ENCODE measurements around the gene NAA25. TPM values are rescaled to one million over a fixed set of nuclear protein-coding genes. Genes with fewer than 3 reads are reported as not detected.
"Not testable (repeated sequence)": the region's sequence is repeated elsewhere in the genome, so short reads cannot be mapped to it uniquely, and the experiment has no call there.

The NAA25 gene
- total RNA-seq, 2 experiments from 2014 or later = 27.5 to 31.2 TPM

- Mint-ChIP-seq H3K27me3 (ENCODE audit: low read depth) (peaks cover 3% of the 10 kb centered on the region), H3K27ac (peak overlapping the region; percentile 60), H3K4me1 (ENCODE audit: low read depth) (peaks cover 13% of the 10 kb centered on the region), H3K36me3 (ENCODE audit: low read depth) (no peaks in the 10 kb centered on the region), H3K4me3 (no peak overlapping the region), H3K9me3 (ENCODE audit: insufficient read depth) (no peaks in the 10 kb centered on the region)
- ATAC-seq = no peak
- CTCF ChIA-PET = no interaction called here
- POLR2A ChIA-PET = interaction anchor here (11.2 kb wide), 1 partner anchor 10 kb away, joined by 146 read pairs; the partner anchor contains the start of gene TRAFD1
- DNase-seq = no peak
These were observed 6.9 kb upstream of the NAA25 start for GRCh38 chr12:112115259-112116045.

- H3K4me1 Mint-ChIP-seq (ENCODE audit: low read depth) = peaks cover 25% of the 10 kb centered on the region
- H3K9me3 Mint-ChIP-seq (ENCODE audit: insufficient read depth) = no peaks in the 10 kb centered on the region
- no peak overlapping the region for H3K27ac Mint-ChIP-seq
- H3K4me3 Mint-ChIP-seq = no peak overlapping the region
- POLR2A ChIA-PET = interaction anchor here (1.0 to 11.2 kb wide), 2 partner anchors 12 to 13 kb away, joined by 3 to 146 read pairs; partner anchors contain the start of gene TRAFD1
- CTCF ChIA-PET = interaction anchor here (1.2 to 1.6 kb wide), 2 partner anchors 13 to 18 kb away, joined by 3 to 6 read pairs; partner anchors contain the start of gene TRAFD1
- DNase-seq = no peak
- no peak for ATAC-seq
- H3K36me3 Mint-ChIP-seq (ENCODE audit: low read depth) = peaks cover 4% of the 10 kb centered on the region
- H3K27me3 Mint-ChIP-seq (ENCODE audit: low read depth) = no peaks in the 10 kb centered on the region
These were observed 4.0 kb upstream of the NAA25 start for GRCh38 chr12:112112409-112113133.

GRCh38 chr12:112111931-112112330 is 3.3 kb upstream of the NAA25 start:
- DNase-seq = no peak
- POLR2A ChIA-PET = interaction anchor here (1.0 to 11.2 kb wide), 2 partner anchors 13 kb away, joined by 3 to 146 read pairs; partner anchors contain the start of gene TRAFD1
- Mint-ChIP-seq H3K27me3 (ENCODE audit: low read depth) (no peaks in the 10 kb centered on the region), H3K27ac (no peak overlapping the region), H3K4me1 (ENCODE audit: low read depth) (peaks cover 28% of the 10 kb centered on the region), H3K36me3 (ENCODE audit: low read depth) (peaks cover 8% of the 10 kb centered on the region), H3K4me3 (no peak overlapping the region), H3K9me3 (ENCODE audit: insufficient read depth) (no peaks in the 10 kb centered on the region)
- CTCF ChIA-PET = interaction anchor here (1.2 to 1.6 kb wide), 2 partner anchors 13 to 19 kb away, joined by 3 to 6 read pairs; partner anchors contain the start of gene TRAFD1
- ATAC-seq = no peak

GRCh38 chr12:112110787-112111662 is 2.4 kb upstream of the NAA25 start:
- H3K27ac Mint-ChIP-seq = peak overlapping the region; percentile 52
- not testable (repeated sequence) for DNase-seq; ATAC-seq; H3K27me3 Mint-ChIP-seq (ENCODE audit: low read depth); H3K9me3 Mint-ChIP-seq (ENCODE audit: insufficient read depth); H3K4me3 Mint-ChIP-seq
- POLR2A ChIA-PET = interaction anchor here (4.1 to 11.2 kb wide), 2 partner anchors 14 to 19 kb away, joined by 51 to 146 read pairs; partner anchors contain the start of gene TRAFD1
- H3K36me3 Mint-ChIP-seq (ENCODE audit: low read depth) = peaks cover 12% of the 10 kb centered on the region
- CTCF ChIA-PET = interaction anchor here (1.6 to 3.6 kb wide), 3 partner anchors 15 to 21 kb away, joined by 6 to 21 read pairs (median 19); partner anchors contain the start of gene TRAFD1
- H3K4me1 Mint-ChIP-seq (ENCODE audit: low read depth) = peaks cover 27% of the 10 kb centered on the region

DNA sequence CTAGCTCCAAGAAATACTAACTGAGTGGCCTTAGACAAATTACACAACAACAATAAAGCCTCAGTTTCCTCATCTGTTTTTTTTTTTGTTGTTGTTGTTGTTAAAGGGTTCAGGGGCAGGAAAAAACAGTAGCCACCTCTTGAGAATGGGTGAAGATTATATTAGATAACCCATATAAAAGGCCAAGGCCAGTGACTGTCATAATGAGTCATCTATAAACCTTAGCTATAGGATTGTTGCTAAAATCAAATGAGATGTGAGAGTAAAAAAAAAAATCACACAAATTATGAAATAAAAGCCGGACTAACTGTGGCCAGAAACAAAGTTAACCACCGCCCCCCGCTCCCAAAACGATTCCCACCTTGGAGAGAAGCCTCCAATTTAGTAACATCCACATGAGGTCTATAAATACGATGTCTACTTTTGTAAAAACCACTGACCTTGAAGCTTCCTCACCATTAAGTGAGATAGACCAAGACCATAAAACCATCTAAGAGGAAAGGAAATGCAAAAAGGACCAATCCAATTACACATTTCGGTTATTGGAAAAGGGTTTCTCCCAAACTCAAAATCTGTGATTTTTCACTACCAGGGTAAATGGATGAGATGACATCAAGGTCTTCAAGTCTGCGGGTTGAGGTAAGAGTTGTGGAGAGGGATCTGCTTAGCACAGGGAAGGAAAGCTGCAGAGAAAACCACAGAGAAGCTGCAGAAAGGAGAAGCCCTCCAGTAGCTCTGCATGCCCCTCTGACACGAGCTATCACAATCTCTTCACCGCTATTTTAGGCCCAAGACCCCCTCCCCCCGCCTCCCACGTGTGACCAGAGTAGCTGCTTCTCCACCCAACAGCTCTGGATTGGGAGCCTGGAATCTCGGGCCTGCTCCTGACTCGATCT is 1.0 kb downstream of the NAA25 start:
- CTCF ChIA-PET = interaction anchor here (0.6 to 4.1 kb wide), 4 partner anchors 10 to 24 kb away, joined by 3 to 26 read pairs (median 13); no protein-coding TSS in a partner anchor
- peak; percentile 13 for ATAC-seq
- no peaks in the 10 kb centered on the region for H3K9me3 Mint-ChIP-seq (ENCODE audit: insufficient read depth)
- H3K27ac Mint-ChIP-seq = peak overlapping the region; percentile 93
- peak; percentile 44 for DNase-seq
- H3K36me3 Mint-ChIP-seq (ENCODE audit: low read depth) = peaks cover 35% of the 10 kb centered on the region
- H3K27me3 Mint-ChIP-seq (ENCODE audit: low read depth) = no peaks in the 10 kb centered on the region
- POLR2A ChIA-PET = interaction anchor here (0.6 to 11.2 kb wide), 8 partner anchors 9 to 266 kb away, joined by 3 to 146 read pairs (median 5); partner anchors contain the start of genes MAPKAPK5 and TRAFD1
- peak overlapping the region; percentile 96 for H3K4me3 Mint-ChIP-seq
- peaks cover 49% of the 10 kb centered on the region for H3K4me1 Mint-ChIP-seq (ENCODE audit: low read depth)

DNA sequence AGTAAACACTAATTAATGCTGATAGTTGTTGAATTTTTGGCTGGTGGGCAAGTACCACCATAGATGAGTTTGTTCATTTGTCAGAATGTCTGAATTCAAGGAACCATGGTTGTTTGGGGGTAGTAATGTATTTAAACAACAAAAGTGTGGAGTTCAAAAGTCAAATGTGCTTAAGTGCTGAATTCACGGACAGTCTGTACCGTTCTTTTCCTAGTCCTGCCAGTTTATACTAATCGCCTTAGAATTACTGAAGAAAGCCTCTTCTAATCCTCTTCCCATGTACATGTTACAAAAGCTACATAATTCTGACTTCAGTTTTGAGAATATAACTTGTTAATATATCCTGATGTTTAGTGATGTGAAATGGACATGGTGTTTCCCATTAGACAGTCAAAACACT is 2.7 kb downstream of the NAA25 start:
- CTCF ChIA-PET = interaction anchor here (4.1 kb wide), 1 partner anchor 8 kb away, joined by 26 read pairs; no protein-coding TSS in a partner anchor
- POLR2A ChIA-PET = interaction anchor here (0.7 to 1.2 kb wide), 2 partner anchors 37 to 85 kb away, joined by 3 read pairs; no protein-coding TSS in a partner anchor
- peaks cover 40% of the 10 kb centered on the region for H3K36me3 Mint-ChIP-seq (ENCODE audit: low read depth)
- no peak overlapping the region for H3K27ac Mint-ChIP-seq
- H3K4me1 Mint-ChIP-seq (ENCODE audit: low read depth) = peaks cover 51% of the 10 kb centered on the region
- no peak overlapping the region for H3K4me3 Mint-ChIP-seq
- no peaks in the 10 kb centered on the region for H3K9me3 Mint-ChIP-seq (ENCODE audit: insufficient read depth)
- no peaks in the 10 kb centered on the region for H3K27me3 Mint-ChIP-seq (ENCODE audit: low read depth)
- ATAC-seq (no peak), DNase-seq (no peak)

DNA sequence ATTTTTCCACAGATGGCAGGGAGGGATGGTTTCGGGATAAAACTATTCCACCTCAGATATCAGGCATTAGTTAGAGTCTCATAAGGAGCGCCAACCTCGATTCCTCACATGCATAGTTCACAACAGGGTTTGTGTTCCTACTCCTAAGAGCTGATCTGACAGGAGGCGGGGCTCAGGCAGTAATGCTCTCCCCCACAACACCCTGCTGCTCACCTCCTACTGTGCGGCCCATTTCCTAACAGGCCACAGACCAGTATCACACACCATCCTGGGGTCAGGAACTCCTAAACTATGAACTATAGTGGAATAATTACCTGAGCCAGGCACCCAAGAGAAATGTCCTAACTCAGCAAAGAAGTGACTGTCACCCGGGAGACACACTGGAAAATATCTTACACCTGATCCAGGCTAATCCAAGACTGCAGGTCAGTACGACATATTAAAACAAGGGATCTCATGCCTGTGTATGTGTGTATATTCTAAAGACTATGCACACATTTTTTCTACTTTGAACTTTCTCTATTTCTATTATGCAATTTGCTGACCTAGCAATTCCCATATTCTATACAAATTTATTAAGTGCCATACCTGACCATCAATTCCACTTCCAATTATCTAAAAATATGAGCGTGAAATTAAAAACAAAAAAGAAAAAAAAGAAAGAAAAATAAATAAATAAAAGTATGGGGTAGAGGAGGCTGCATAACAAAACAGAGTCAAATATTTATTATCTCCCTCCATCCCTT is 4.7 kb downstream of the NAA25 start:
- Mint-ChIP-seq H3K4me3 (no peak overlapping the region), H3K36me3 (ENCODE audit: low read depth) (peaks cover 56% of the 10 kb centered on the region), H3K27me3 (ENCODE audit: low read depth) (no peaks in the 10 kb centered on the region), H3K4me1 (ENCODE audit: low read depth) (peaks cover 42% of the 10 kb centered on the region), H3K9me3 (ENCODE audit: insufficient read depth) (no peaks in the 10 kb centered on the region), H3K27ac (peak overlapping the region; percentile 39)
- DNase-seq (no peak), ATAC-seq (no peak)
- ChIA-PET POLR2A (interaction anchor here (1.2 kb wide), 1 partner anchor 22 kb away, joined by 3 read pairs; the partner anchor contains the start of gene TRAFD1), CTCF (no interaction called here)

DNA sequence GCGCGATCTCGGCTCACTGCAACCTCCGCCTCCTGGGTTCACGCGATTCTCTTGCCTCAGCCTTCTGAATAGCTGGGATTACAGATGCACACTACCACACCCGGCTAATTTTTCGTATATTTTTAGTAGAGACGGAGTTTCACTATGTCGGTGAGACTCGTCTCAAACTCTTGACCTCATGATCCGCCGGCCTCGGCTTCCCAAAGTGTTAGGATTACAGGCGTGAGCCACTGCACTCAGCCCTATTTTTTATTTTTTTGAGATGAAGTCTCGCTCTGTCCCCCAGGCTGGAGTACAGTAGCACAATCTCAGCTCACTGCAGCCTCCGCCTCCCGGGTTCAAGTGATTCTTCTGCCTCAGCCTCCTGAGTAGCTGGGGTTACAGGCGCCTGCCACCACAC is 5.8 kb downstream of the NAA25 start:
- H3K9me3 Mint-ChIP-seq (ENCODE audit: insufficient read depth); H3K27me3 Mint-ChIP-seq (ENCODE audit: low read depth); H3K27ac Mint-ChIP-seq; DNase-seq; ATAC-seq; H3K4me3 Mint-ChIP-seq: not testable (repeated sequence)
- ChIA-PET POLR2A (interaction anchor here (0.7 to 1.4 kb wide), 2 partner anchors 31 to 171 kb away, joined by 3 to 7 read pairs; no protein-coding TSS in a partner anchor), CTCF (interaction anchor here (0.7 to 1.0 kb wide), 2 partner anchors 16 to 513 kb away, joined by 3 to 5 read pairs; no protein-coding TSS in a partner anchor)
- H3K4me1 Mint-ChIP-seq (ENCODE audit: low read depth) = peaks cover 47% of the 10 kb centered on the region
- peaks cover 63% of the 10 kb centered on the region for H3K36me3 Mint-ChIP-seq (ENCODE audit: low read depth)

- ATAC-seq (no peak), DNase-seq (no peak)
- peaks cover 60% of the 10 kb centered on the region for H3K36me3 Mint-ChIP-seq (ENCODE audit: low read depth)
- H3K4me3 Mint-ChIP-seq = no peak overlapping the region
- H3K27me3 Mint-ChIP-seq (ENCODE audit: low read depth) = no peaks in the 10 kb centered on the region
- H3K27ac Mint-ChIP-seq = no peak overlapping the region
- ChIA-PET POLR2A (interaction anchor here (1.4 kb wide), 1 partner anchor 30 kb away, joined by 7 read pairs; no protein-coding TSS in a partner anchor), CTCF (interaction anchor here (0.7 to 1.0 kb wide), 2 partner anchors 15 to 512 kb away, joined by 3 to 5 read pairs; no protein-coding TSS in a partner anchor)
- H3K9me3 Mint-ChIP-seq (ENCODE audit: insufficient read depth) = no peaks in the 10 kb centered on the region
- H3K4me1 Mint-ChIP-seq (ENCODE audit: low read depth) = peaks cover 42% of the 10 kb centered on the region
These were observed 6.5 kb downstream of the NAA25 start for GRCh38 chr12:112102127-112102526.

All from activated CD8-positive, alpha-beta T cell treated with anti-CD3 and anti-CD28 coated beads, Interleukin-2, amount 10 ng/mL, durations not matched to agents 7 days and 5 days (primary cell).